A673 (cell line): Measurements from ENCODE around the gene TLE7. TPM values are rescaled to one million over a fixed set of nuclear protein-coding genes. Genes with fewer than 3 reads are reported as not detected.

Source experiments
- BruUV-seq: library from RNA; stranded (reverse); fragments of 400-500 nt; replicated peaks from 2 replicates; lab custom pipeline; 2021; lab: Mats Ljungman, UMichigan
- CTCF ChIA-PET: fragments of 300-600 bp; sonication (Branson Sonifier 250); formaldehyde crosslinking; loops from one replicate; lab custom pipeline; 2022; ENCODE audit warnings: antibody characterized with exemption; lab: Charles Lee
- POLR2A ChIA-PET: fragments of 300-600 bp; sonication (Branson Sonifier 250); formaldehyde crosslinking; loops from one replicate; lab custom pipeline; 2022; ENCODE audit warnings: antibody characterized with exemption; ENCODE audit not compliant: low non-redundant PET; lab: Charles Lee
- DNase-seq: peaks from one replicate; pipeline ENCODE4 v3.0.0-alpha.2; 2015; ENCODE audit warnings: low spot score
- H3K27ac ChIP-seq: fragments of 200-600 bp; sonication (generic); 2 replicates; pipeline ENCODE4 v1.5.1; 2016; ENCODE audit warnings: mixed run types, low read depth, mild to moderate bottlenecking, mixed read lengths, antibody characterized with exemption, low read length; ENCODE audit not compliant: poor library complexity, severe bottlenecking
- H3K27me3 ChIP-seq: fragments of 200-600 bp; sonication (generic); replicated peaks from 2 replicates; pipeline ENCODE4 v1.6.1; 2017; ENCODE audit warnings: mixed run types, low read depth, mild to moderate bottlenecking, mixed read lengths, antibody characterized with exemption, low read length; ENCODE audit not compliant: insufficient read depth, poor library complexity
- H3K36me3 ChIP-seq: fragments of 200-600 bp; sonication (generic); 2 replicates; pipeline ENCODE4 v1.6.1; 2016; ENCODE audit warnings: mixed run types, mild to moderate bottlenecking, mixed read lengths, antibody characterized with exemption, low read length; ENCODE audit not compliant: insufficient read depth, poor library complexity, severe bottlenecking
- H3K4me1 ChIP-seq: fragments of 200-600 bp; sonication (generic); 2 replicates; pipeline ENCODE4 v1.6.1; 2017; ENCODE audit warnings: mixed run types, mild to moderate bottlenecking, mixed read lengths, antibody characterized with exemption, low read length; ENCODE audit not compliant: insufficient read depth, poor library complexity, severe bottlenecking
- H3K4me3 ChIP-seq: fragments of 200-600 bp; sonication (generic); 2 replicates; pipeline ENCODE4 v1.5.1; 2016; ENCODE audit warnings: low read depth, mixed run types, mild to moderate bottlenecking, mixed read lengths, low read length; ENCODE audit not compliant: poor library complexity, severe bottlenecking
- H3K9me3 ChIP-seq: fragments of 200-600 bp; sonication (generic); 2 replicates; pipeline ENCODE4 v1.6.1; 2016; ENCODE audit warnings: mixed run types, low read depth, mild to moderate bottlenecking, mixed read lengths, antibody characterized with exemption, low read length; ENCODE audit not compliant: poor library complexity, severe bottlenecking
- EZH2 ChIP-seq: fragments of 200-600 bp; sonication (generic); IDR thresholded peaks from 2 replicates; pipeline ENCODE4 v1.6.1; 2017; ENCODE audit warnings: borderline replicate concordance, low read depth, mild to moderate bottlenecking, mixed read lengths, antibody characterized with exemption, low read length; ENCODE audit not compliant: poor library complexity, severe bottlenecking
- intact Hi-C: fragments of 100-400 bp; cut with micrococcal nuclease; formaldehyde crosslinking; loops from one replicate; pipeline ENCODE4 v1.10.0; 2022; ENCODE audit not compliant: unreplicated experiment
- total RNA-seq: library from RNA; stranded (reverse); gene quantifications from 2 replicates; pipeline ENCODE4 v1.2.3, GENCODE V29; 2021
- TF ChIP-seq, protein P1 (sequence below): fragments of 300-800, 200-600 bp; sonication (generic); conservative IDR thresholded peaks from 2 replicates; pipeline ENCODE4 v1.5.1; 2017; ENCODE audit warnings: low read depth, mild to moderate bottlenecking, antibody characterized with exemption, low read length, moderate library complexity, mixed read lengths

The TLE7 gene
- total RNA-seq, 1 experiment from 2014 or later = not detected

DNA sequence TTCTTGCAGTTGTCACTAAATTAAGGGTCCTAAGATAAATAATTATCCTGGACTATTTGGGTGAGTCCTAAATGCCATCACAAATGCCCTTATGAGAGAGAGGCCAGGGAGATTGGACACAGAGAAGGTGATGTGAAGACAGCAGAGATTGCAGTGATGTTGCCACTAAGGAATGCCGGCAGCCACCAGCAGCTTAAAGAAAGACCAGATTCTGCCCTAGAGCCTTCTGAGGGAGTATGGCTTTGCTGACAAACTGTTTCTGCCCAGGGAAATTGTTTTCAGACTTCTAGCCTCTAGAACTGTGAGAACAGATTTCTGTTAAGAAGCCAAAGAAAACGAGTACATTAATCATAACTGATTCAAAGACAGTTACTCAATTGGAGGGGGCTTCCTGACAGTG, 30.2 kb upstream of the TLE7 start:
- no TSS peak for BruUV-seq
- Histone ChIP-seq H3K9me3 (no peaks in the 10 kb centered on the region), H3K4me3 (no peak overlapping the region), H3K27ac (no peak overlapping the region), H3K4me1 (no peaks in the 10 kb centered on the region), H3K27me3 (no peaks in the 10 kb centered on the region), H3K36me3 (no peaks in the 10 kb centered on the region)
- POLR2A ChIA-PET = no interaction called here
- CTCF ChIA-PET = no interaction called here
- intact Hi-C loops = no loop called here
- TF ChIP-seq, protein P1, sequence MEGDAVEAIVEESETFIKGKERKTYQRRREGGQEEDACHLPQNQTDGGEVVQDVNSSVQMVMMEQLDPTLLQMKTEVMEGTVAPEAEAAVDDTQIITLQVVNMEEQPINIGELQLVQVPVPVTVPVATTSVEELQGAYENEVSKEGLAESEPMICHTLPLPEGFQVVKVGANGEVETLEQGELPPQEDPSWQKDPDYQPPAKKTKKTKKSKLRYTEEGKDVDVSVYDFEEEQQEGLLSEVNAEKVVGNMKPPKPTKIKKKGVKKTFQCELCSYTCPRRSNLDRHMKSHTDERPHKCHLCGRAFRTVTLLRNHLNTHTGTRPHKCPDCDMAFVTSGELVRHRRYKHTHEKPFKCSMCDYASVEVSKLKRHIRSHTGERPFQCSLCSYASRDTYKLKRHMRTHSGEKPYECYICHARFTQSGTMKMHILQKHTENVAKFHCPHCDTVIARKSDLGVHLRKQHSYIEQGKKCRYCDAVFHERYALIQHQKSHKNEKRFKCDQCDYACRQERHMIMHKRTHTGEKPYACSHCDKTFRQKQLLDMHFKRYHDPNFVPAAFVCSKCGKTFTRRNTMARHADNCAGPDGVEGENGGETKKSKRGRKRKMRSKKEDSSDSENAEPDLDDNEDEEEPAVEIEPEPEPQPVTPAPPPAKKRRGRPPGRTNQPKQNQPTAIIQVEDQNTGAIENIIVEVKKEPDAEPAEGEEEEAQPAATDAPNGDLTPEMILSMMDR = no peak
- no peak for TF ChIP-seq EZH2
- no peak for DNase-seq

DNA sequence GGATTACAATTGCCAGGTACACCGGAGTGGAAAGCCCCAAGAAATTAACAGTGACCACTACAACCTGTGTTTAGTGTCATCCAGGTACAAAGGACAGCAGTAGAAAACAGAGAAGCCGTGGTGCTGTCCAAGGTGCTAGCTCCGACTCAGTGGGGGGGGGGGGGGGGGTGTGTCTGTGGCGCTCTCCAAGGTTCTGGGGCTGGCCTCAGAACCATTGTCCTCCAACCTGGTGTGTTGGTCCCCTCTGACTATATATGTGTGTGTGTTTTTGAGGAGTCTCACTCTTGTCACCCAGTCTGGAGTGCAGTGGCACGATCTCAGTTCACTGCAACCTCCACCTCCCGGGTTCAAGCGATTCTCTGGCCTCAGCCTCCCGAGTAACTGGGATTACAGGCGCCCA, 26.0 kb upstream of the TLE7 start:
- ChIA-PET POLR2A (no interaction called here), CTCF (interaction anchor here (0.6 kb wide), 1 partner anchor 32 kb away, joined by 6 read pairs; no protein-coding TSS in a partner anchor)
- Histone ChIP-seq H3K4me1 (no peaks in the 10 kb centered on the region), H3K27ac (no peak overlapping the region), H3K36me3 (no peaks in the 10 kb centered on the region), H3K9me3 (no peaks in the 10 kb centered on the region), H3K27me3 (no peaks in the 10 kb centered on the region), H3K4me3 (no peak overlapping the region)
- TF ChIP-seq, protein P1 = no peak
- no peak for TF ChIP-seq EZH2
- intact Hi-C loops = no loop called here
- BruUV-seq = no TSS peak
- DNase-seq = peak; percentile 35

DNA sequence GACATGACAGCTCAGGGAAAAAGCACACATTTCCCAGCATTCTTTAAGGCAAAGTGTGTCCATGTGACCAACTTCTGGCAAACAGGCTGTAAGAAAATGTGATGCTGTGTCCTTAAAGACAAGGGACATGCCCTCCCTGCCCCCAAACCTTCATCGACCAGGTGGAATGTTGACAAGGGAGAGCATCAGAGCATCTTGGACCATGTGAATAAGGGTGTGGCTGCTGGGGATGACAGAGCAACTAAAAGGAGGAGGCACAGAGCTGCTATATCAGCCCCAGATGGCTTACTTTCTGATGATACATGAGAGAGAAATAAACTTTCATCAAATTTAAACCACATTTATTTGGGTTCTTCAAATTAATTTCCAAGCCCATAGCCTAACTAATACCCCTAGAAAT, 22.4 kb upstream of the TLE7 start:
- CTCF ChIA-PET = no interaction called here

More for the DNA sequence above, 22.4 kb upstream of the TLE7 start:
- POLR2A ChIA-PET = no interaction called here
- Histone ChIP-seq H3K27ac (no peak overlapping the region), H3K27me3 (no peaks in the 10 kb centered on the region), H3K9me3 (no peaks in the 10 kb centered on the region), H3K36me3 (no peaks in the 10 kb centered on the region), H3K4me1 (no peaks in the 10 kb centered on the region), H3K4me3 (no peak overlapping the region)
- TF ChIP-seq EZH2 = no peak
- TF ChIP-seq, protein P1 = no peak
- no TSS peak for BruUV-seq
- DNase-seq = no peak
- intact Hi-C loops = no loop called here
